ENCODE results near the gene CDIPT. TPM values are rescaled to one million over a fixed set of nuclear protein-coding genes. Genes with fewer than 3 reads are reported as not detected.

CDIPT gene
- total and polyA plus RNA-seq, 7 experiments from 2014 or later = 36.5 to 127 (median 77.8) TPM

GRCh38 chr16:29898135-29898803 is 35.2 kb upstream of the CDIPT start:
- Histone ChIP-seq H3K27me3 (ENCODE audit: control insufficient read depth in 2 of 2, insufficient read depth in 2 of 2, low read length in 2 of 2) (peaks cover 5 to 13% of the 10 kb centered on the region in 2 donors), H3K4me1 (ENCODE audit: control insufficient read depth in 2 of 2, insufficient read depth in 2 of 2, low read length in 2 of 2) (peaks cover 5% of the 10 kb centered on the region in 2 donors), H3K4me3 (ENCODE audit: low read length) (no peak overlapping the region), H3K36me3 (ENCODE audit: control insufficient read depth in 2 of 3, insufficient read depth in 3 of 3, low read length in 3 of 3) (no peaks in the 10 kb centered on the region), H3K9me3 (ENCODE audit: control insufficient read depth in 2 of 3, low read length in 3 of 3) (no peaks in the 10 kb centered on the region), H3K27ac (ENCODE audit: low read depth, low read length) (no peak overlapping the region)
- peaks cover under 1 to 14% (median 10%) of the 10 kb centered on the region in 7 donors for H3K4me1 Mint-ChIP-seq
- peak overlapping the region in 7 of 10 donors; percentile 10 to 62 (median 29) for H3K4me3 Mint-ChIP-seq
- peaks cover 0 to 4% (median 3%) of the 10 kb centered on the region in 5 donors for H3K36me3 Mint-ChIP-seq
- no peak overlapping the region for H3K27ac Mint-ChIP-seq
- POLR2A ChIA-PET = interaction anchor here (0.6 to 0.7 kb wide), 2 partner anchors 28 to 64 kb away, joined by 3 to 4 read pairs; partner anchors contain the start of gene TMEM219
- CTCF ChIA-PET = interaction anchor here (0.6 to 0.8 kb wide), 2 partner anchors 87 to 89 kb away, joined by 3 to 8 read pairs; no protein-coding TSS in a partner anchor
- no peak for ATAC-seq
- DNase-seq = no peak
- H3K9me3 Mint-ChIP-seq = peaks cover 0 to 1% (median 0%) of the 10 kb centered on the region in 11 donors
- H3K27me3 Mint-ChIP-seq = peaks cover 16 to 35% (median 26%) of the 10 kb centered on the region in 5 donors
- intact Hi-C loops (cut with micrococcal nuclease) = no loop called here

GRCh38 chr16:29897333-29897732 is 34.3 kb upstream of the CDIPT start:
- Mint-ChIP-seq H3K4me3 (peak overlapping the region in 3 of 10 donors; percentile 5 to 53 (median 11)), H3K4me1 (peaks cover 0 to 14% (median 10%) of the 10 kb centered on the region in 7 donors), H3K36me3 (peaks cover 0 to 4% (median 3%) of the 10 kb centered on the region in 5 donors), H3K27me3 (peaks cover 16 to 35% (median 26%) of the 10 kb centered on the region in 5 donors), H3K27ac (no peak overlapping the region), H3K9me3 (peaks cover 0 to 1% (median 0%) of the 10 kb centered on the region in 11 donors)
- no peak overlapping the region for H3K4me3 ChIP-seq (ENCODE audit: low read length)
- CTCF ChIA-PET = no interaction called here
- peaks cover 5% of the 10 kb centered on the region in 2 donors for H3K4me1 ChIP-seq (ENCODE audit: control insufficient read depth in 2 of 2, insufficient read depth in 2 of 2, low read length in 2 of 2)
- POLR2A ChIA-PET = no interaction called here
- intact Hi-C loops (cut with micrococcal nuclease) = no loop called here
- H3K36me3 ChIP-seq (ENCODE audit: control insufficient read depth in 2 of 3, insufficient read depth in 3 of 3, low read length in 3 of 3) = no peaks in the 10 kb centered on the region
- H3K27ac ChIP-seq (ENCODE audit: low read depth, low read length) = no peak overlapping the region
- DNase-seq (no peak), ATAC-seq (no peak)
- peaks cover 5 to 13% of the 10 kb centered on the region in 2 donors for H3K27me3 ChIP-seq (ENCODE audit: control insufficient read depth in 2 of 2, insufficient read depth in 2 of 2, low read length in 2 of 2)
- H3K9me3 ChIP-seq (ENCODE audit: control insufficient read depth in 2 of 3, low read length in 3 of 3) = no peaks in the 10 kb centered on the region

- intact Hi-C loops (cut with micrococcal nuclease) = no loop called here
- no peaks in the 10 kb centered on the region for H3K36me3 ChIP-seq (ENCODE audit: control insufficient read depth in 2 of 3, insufficient read depth in 3 of 3, low read length in 3 of 3)
- ChIA-PET POLR2A (no interaction called here), CTCF (no interaction called here)
- H3K4me1 Mint-ChIP-seq = peaks cover 0 to 14% (median 10%) of the 10 kb centered on the region in 7 donors
- peaks cover 5 to 13% of the 10 kb centered on the region in 2 donors for H3K27me3 ChIP-seq (ENCODE audit: control insufficient read depth in 2 of 2, insufficient read depth in 2 of 2, low read length in 2 of 2)
- H3K9me3 ChIP-seq (ENCODE audit: control insufficient read depth in 2 of 3, low read length in 3 of 3) = no peaks in the 10 kb centered on the region
- ATAC-seq (no peak), DNase-seq (no peak)
- H3K4me3 ChIP-seq (ENCODE audit: low read length) = no peak overlapping the region
- no peak overlapping the region for H3K27ac Mint-ChIP-seq
- no peak overlapping the region for H3K27ac ChIP-seq (ENCODE audit: low read depth, low read length)
- H3K4me1 ChIP-seq (ENCODE audit: control insufficient read depth in 2 of 2, insufficient read depth in 2 of 2, low read length in 2 of 2) = peaks cover 5% of the 10 kb centered on the region in 2 donors
- peaks cover 16 to 34% (median 26%) of the 10 kb centered on the region in 5 donors for H3K27me3 Mint-ChIP-seq
- no peak overlapping the region for H3K4me3 Mint-ChIP-seq
- H3K36me3 Mint-ChIP-seq = peaks cover 0 to 4% (median 3%) of the 10 kb centered on the region in 5 donors
- H3K9me3 Mint-ChIP-seq = peaks cover 0 to 1% (median 0%) of the 10 kb centered on the region in 11 donors
These were observed 33.8 kb upstream of the CDIPT start for GRCh38 chr16:29896841-29897240.

- Mint-ChIP-seq H3K4me3 (no peak overlapping the region), H3K4me1 (peaks cover 0 to 6% (median 3%) of the 10 kb centered on the region in 7 donors)
These were observed 31.3 kb upstream of the CDIPT start for GRCh38 chr16:29894352-29894751.

GRCh38 chr16:29893553-29893952 is 30.5 kb upstream of the CDIPT start:
- H3K9me3 Mint-ChIP-seq = peaks cover 0 to 1% (median 0%) of the 10 kb centered on the region in 11 donors
- H3K36me3 ChIP-seq (ENCODE audit: control insufficient read depth in 2 of 3, insufficient read depth in 3 of 3, low read length in 3 of 3) = no peaks in the 10 kb centered on the region
- H3K27ac Mint-ChIP-seq = no peak overlapping the region
- intact Hi-C loops (cut with micrococcal nuclease) = no loop called here
- H3K27me3 Mint-ChIP-seq = peaks cover 13 to 21% (median 20%) of the 10 kb centered on the region in 5 donors
- peaks cover 3 to 7% of the 10 kb centered on the region in 2 donors for H3K27me3 ChIP-seq (ENCODE audit: control insufficient read depth in 2 of 2, insufficient read depth in 2 of 2, low read length in 2 of 2)
- peaks cover 0 to 4% (median 3%) of the 10 kb centered on the region in 5 donors for H3K36me3 Mint-ChIP-seq
- no peak overlapping the region for H3K4me3 ChIP-seq (ENCODE audit: low read length)
- no peak overlapping the region for H3K4me3 Mint-ChIP-seq
- H3K27ac ChIP-seq (ENCODE audit: low read depth, low read length) = no peak overlapping the region
- no peaks in the 10 kb centered on the region for H3K9me3 ChIP-seq (ENCODE audit: control insufficient read depth in 2 of 3, low read length in 3 of 3)
- ChIA-PET POLR2A (interaction anchor here (1.2 kb wide), 1 partner anchor 15 kb away, joined by 4 read pairs; no protein-coding TSS in a partner anchor), CTCF (no interaction called here)
- ATAC-seq = no peak
- no peak for DNase-seq
- H3K4me1 ChIP-seq (ENCODE audit: control insufficient read depth in 2 of 2, insufficient read depth in 2 of 2, low read length in 2 of 2) = no peaks in the 10 kb centered on the region
- peaks cover 0 to 6% (median 0%) of the 10 kb centered on the region in 7 donors for H3K4me1 Mint-ChIP-seq

More at GRCh38 chr16:29894352-29894751, 31.3 kb upstream of the CDIPT start:
- Mint-ChIP-seq H3K27ac (no peak overlapping the region), H3K9me3 (peaks cover 0 to 1% (median 0%) of the 10 kb centered on the region in 11 donors), H3K36me3 (peaks cover 0 to 4% (median 3%) of the 10 kb centered on the region in 5 donors), H3K27me3 (peaks cover 16 to 26% (median 24%) of the 10 kb centered on the region in 5 donors)
- no peak for ATAC-seq
- POLR2A ChIA-PET = interaction anchor here (1.2 kb wide), 1 partner anchor 16 kb away, joined by 4 read pairs; no protein-coding TSS in a partner anchor
- peaks cover 5 to 11% of the 10 kb centered on the region in 2 donors for H3K27me3 ChIP-seq (ENCODE audit: control insufficient read depth in 2 of 2, insufficient read depth in 2 of 2, low read length in 2 of 2)
- H3K27ac ChIP-seq (ENCODE audit: low read depth, low read length) = no peak overlapping the region
- CTCF ChIA-PET = no interaction called here
- intact Hi-C loops (cut with micrococcal nuclease) = no loop called here
- H3K9me3 ChIP-seq (ENCODE audit: control insufficient read depth in 2 of 3, low read length in 3 of 3) = no peaks in the 10 kb centered on the region
- DNase-seq = no peak
- H3K4me1 ChIP-seq (ENCODE audit: control insufficient read depth in 2 of 2, insufficient read depth in 2 of 2, low read length in 2 of 2) = peaks cover 0 to under 1% of the 10 kb centered on the region in 2 donors
- no peak overlapping the region for H3K4me3 ChIP-seq (ENCODE audit: low read length)
- no peaks in the 10 kb centered on the region for H3K36me3 ChIP-seq (ENCODE audit: control insufficient read depth in 2 of 3, insufficient read depth in 3 of 3, low read length in 3 of 3)

- intact Hi-C loops (cut with micrococcal nuclease) = no loop called here
- Histone ChIP-seq H3K36me3 (ENCODE audit: control insufficient read depth in 2 of 3, insufficient read depth in 3 of 3, low read length in 3 of 3) (no peaks in the 10 kb centered on the region), H3K9me3 (ENCODE audit: control insufficient read depth in 2 of 3, low read length in 3 of 3) (no peaks in the 10 kb centered on the region), H3K27me3 (ENCODE audit: control insufficient read depth in 2 of 2, insufficient read depth in 2 of 2, low read length in 2 of 2) (no peaks in the 10 kb centered on the region), H3K4me1 (ENCODE audit: control insufficient read depth in 2 of 2, insufficient read depth in 2 of 2, low read length in 2 of 2) (no peaks in the 10 kb centered on the region), H3K4me3 (ENCODE audit: low read length) (no peak overlapping the region), H3K27ac (ENCODE audit: low read depth, low read length) (no peak overlapping the region)
- Mint-ChIP-seq H3K9me3 (peaks cover 0 to 1% (median 0%) of the 10 kb centered on the region in 11 donors), H3K4me3 (no peak overlapping the region), H3K27me3 (peaks cover 4 to 10% (median 8%) of the 10 kb centered on the region in 5 donors), H3K36me3 (peaks cover 0 to 3% (median 3%) of the 10 kb centered on the region in 5 donors), H3K27ac (no peak overlapping the region), H3K4me1 (peaks cover 0 to 4% (median 0%) of the 10 kb centered on the region in 7 donors)
- CTCF ChIA-PET = interaction anchor here (0.9 kb wide), 1 partner anchor 200 kb away, joined by 3 read pairs; no protein-coding TSS in a partner anchor
- POLR2A ChIA-PET = no interaction called here
- DNase-seq (no peak), ATAC-seq (no peak)
These were observed 29.4 kb upstream of the CDIPT start for GRCh38 chr16:29892458-29892813.

Data from naive thymus-derived CD4-positive, alpha-beta T cell (primary cell).